GM12874 (cell line): Measurements from ENCODE around the gene USO1.

ENCODE experiments used
- CTCF ChIP-seq: IDR thresholded peaks from 2 replicates; pipeline ENCODE4 v1.5.1; 2011; ENCODE audit warnings: low read depth, mild to moderate bottlenecking, control low read depth, low read length, moderate library complexity; ENCODE audit not compliant: insufficient read depth

The USO1 gene

GRCh38 chr4:75858721-75859120, 134.3 kb downstream of the USO1 start:
- no peak for TF ChIP-seq CTCF

GRCh38 chr4:75860606-75861005, 136.2 kb downstream of the USO1 start:
- no peak for TF ChIP-seq CTCF
